ENCODE results near the gene COX15. TPM values are rescaled to one million over a fixed set of nuclear protein-coding genes. Genes with fewer than 3 reads are reported as not detected.

Gene COX15
- total RNA-seq, 4 donors from 2014 or later, result 25.2 to 31.0 (median 30.4) TPM

- no peaks in the 10 kb centered on the region for H3K27me3 ChIP-seq
- peak overlapping the region; percentile 50 to 99 (median 88) for H3K4me3 ChIP-seq
- H3K27ac ChIP-seq, result peak overlapping the region; percentile 76 to 95 (median 94)
- peaks cover 0 to 36% (median 20%) of the 10 kb centered on the region in 4 donors for H3K4me1 ChIP-seq
- H3K36me3 ChIP-seq, result peaks cover 0 to 38% (median 0%) of the 10 kb centered on the region in 3 donors
- no peak for DNase-seq (ENCODE audit: low spot score in 2 of 2)
- TF ChIP-seq, protein P1, sequence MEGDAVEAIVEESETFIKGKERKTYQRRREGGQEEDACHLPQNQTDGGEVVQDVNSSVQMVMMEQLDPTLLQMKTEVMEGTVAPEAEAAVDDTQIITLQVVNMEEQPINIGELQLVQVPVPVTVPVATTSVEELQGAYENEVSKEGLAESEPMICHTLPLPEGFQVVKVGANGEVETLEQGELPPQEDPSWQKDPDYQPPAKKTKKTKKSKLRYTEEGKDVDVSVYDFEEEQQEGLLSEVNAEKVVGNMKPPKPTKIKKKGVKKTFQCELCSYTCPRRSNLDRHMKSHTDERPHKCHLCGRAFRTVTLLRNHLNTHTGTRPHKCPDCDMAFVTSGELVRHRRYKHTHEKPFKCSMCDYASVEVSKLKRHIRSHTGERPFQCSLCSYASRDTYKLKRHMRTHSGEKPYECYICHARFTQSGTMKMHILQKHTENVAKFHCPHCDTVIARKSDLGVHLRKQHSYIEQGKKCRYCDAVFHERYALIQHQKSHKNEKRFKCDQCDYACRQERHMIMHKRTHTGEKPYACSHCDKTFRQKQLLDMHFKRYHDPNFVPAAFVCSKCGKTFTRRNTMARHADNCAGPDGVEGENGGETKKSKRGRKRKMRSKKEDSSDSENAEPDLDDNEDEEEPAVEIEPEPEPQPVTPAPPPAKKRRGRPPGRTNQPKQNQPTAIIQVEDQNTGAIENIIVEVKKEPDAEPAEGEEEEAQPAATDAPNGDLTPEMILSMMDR (IDR thresholded peaks at IDR 0.05), result peak in 1 of 5 experiments; percentile 16
- no peak for TF ChIP-seq EP300 (IDR thresholded peaks at IDR 0.05)
- no peaks in the 10 kb centered on the region for H3K9me3 ChIP-seq
- WGBS, 2 donors, result 7 to 8% methylated on average over 16 of the region's 16 CpGs
Measured at GRCh38 chr10:99731306-99732032, 458 bp downstream of the COX15 start.

- H3K9me3 ChIP-seq, result no peaks in the 10 kb centered on the region
- H3K27me3 ChIP-seq, result no peaks in the 10 kb centered on the region
- no peak overlapping the region for H3K27ac ChIP-seq
- no peak for DNase-seq (ENCODE audit: low spot score in 2 of 2)
- no peak overlapping the region for H3K4me3 ChIP-seq
- peaks cover 0 to 47% (median 0%) of the 10 kb centered on the region in 3 donors for H3K36me3 ChIP-seq
- WGBS, 2 donors, result 91 to 96% methylated on average over 1 of the region's 1 CpG
- TF ChIP-seq EP300 (IDR thresholded peaks at IDR 0.05), result no peak
- H3K4me1 ChIP-seq, result peaks cover 0 to 36% (median 20%) of the 10 kb centered on the region in 4 donors
Measured at GRCh38 chr10:99730026-99730425, 1.9 kb downstream of the COX15 start.

- Histone ChIP-seq H3K4me1 (no peaks in the 10 kb centered on the region), H3K4me3 (no peak overlapping the region), H3K27me3 (no peaks in the 10 kb centered on the region), H3K9me3 (no peaks in the 10 kb centered on the region), H3K27ac (no peak overlapping the region), H3K36me3 (peaks cover 4 to 99% (median 20%) of the 10 kb centered on the region in 3 donors)
- 88 to 89% methylated on average over 2 of the region's 2 CpGs for WGBS, 2 donors
- no peak for DNase-seq (ENCODE audit: low spot score in 2 of 2)
- TF ChIP-seq, protein P1 (IDR thresholded peaks at IDR 0.05), result no peak
- TF ChIP-seq POLR2A (IDR thresholded peaks at IDR 0.05) (no peak), EP300 (IDR thresholded peaks at IDR 0.05) (no peak)
Measured at GRCh38 chr10:99720387-99720786, 11.5 kb downstream of the COX15 start.

DNA sequence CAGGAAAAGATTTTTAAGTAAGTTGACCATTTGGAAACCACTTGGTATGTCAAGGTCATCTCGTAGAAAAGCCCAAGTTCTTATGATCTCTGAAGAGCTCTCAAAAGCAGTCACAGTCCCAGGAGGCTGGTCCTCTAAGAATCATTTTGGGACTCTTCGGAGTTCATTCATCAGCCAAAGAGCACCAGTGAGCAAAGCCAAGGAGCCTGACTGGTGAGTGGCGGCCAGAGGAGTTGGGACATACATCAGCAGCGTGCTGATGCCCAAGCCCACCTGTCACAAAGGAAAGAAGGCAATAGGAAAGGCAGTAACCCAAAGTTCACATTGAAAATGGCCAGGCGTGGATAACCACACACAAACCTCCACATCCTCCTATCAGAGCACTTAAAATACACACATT, 17.5 kb downstream of the COX15 start:
- Histone ChIP-seq H3K9me3 (no peaks in the 10 kb centered on the region), H3K27me3 (no peaks in the 10 kb centered on the region), H3K4me3 (no peak overlapping the region), H3K4me1 (no peaks in the 10 kb centered on the region), H3K36me3 (peaks cover 4 to 79% (median 4%) of the 10 kb centered on the region in 3 donors), H3K27ac (no peak overlapping the region)
- TF ChIP-seq, protein P1 (IDR thresholded peaks at IDR 0.05), result no peak
- TF ChIP-seq POLR2A (IDR thresholded peaks at IDR 0.05) (no peak), EP300 (IDR thresholded peaks at IDR 0.05) (no peak)
- DNase-seq (ENCODE audit: low spot score in 2 of 2), result no peak
- 86 to 92% methylated on average over 5 of the region's 5 CpGs for WGBS, 2 donors

DNA sequence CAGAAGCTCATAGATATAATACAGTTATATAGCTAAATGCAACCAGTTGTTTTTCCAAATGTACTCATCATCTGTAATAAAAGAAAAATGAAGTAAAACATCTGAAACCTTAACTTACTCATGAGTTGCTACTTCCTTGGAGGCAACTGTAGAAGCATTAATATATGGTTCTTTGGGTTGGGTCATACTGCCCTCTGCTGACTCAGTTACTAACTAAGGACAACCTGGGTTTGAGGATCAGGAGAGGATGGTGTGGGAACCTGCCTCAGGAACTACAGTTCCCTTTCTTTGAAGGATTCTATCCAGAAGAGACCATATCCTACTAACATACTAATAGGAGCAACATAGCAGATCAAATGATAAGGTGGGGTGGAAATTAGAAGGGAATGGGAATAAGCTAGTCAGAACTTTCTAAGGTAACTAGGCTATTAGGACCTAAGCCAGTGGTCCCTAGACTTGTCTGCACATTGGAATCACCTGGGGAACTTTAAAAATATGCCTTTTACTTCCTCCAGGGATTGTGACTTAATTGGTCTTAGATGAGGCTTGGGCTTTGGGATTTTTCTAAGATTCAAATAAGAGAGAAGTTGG, 20.7 kb downstream of the COX15 start:
- Histone ChIP-seq H3K4me3 (no peak overlapping the region), H3K9me3 (no peaks in the 10 kb centered on the region), H3K27ac (no peak overlapping the region), H3K27me3 (no peaks in the 10 kb centered on the region), H3K36me3 (peaks cover 0 to 59% (median 0%) of the 10 kb centered on the region in 3 donors), H3K4me1 (no peaks in the 10 kb centered on the region)
- TF ChIP-seq EP300 (IDR thresholded peaks at IDR 0.05), result no peak
- no peak for TF ChIP-seq POLR2A (IDR thresholded peaks at IDR 0.05)
- TF ChIP-seq, protein P1 (IDR thresholded peaks at IDR 0.05), result peak in 4 of 5 experiments; percentile 19 to 41 (median 31)
- peak in 1 of 2 donors; percentile 49 for DNase-seq (ENCODE audit: low spot score in 2 of 2)
